B cell (primary cell): Measurements from ENCODE around the gene GET4. TPM values are rescaled to one million over a fixed set of nuclear protein-coding genes. Genes with fewer than 3 reads are reported as not detected.
A peak's percentile ranks its signal among the peaks of the same experiment; 100 is the strongest.

Source experiments
- ATAC-seq: fragments of 200-7000 bp; cut with Tn5 transposase; one replicate; pipeline ENCODE4 v1.10.0; 2021; ENCODE audit warnings: low read depth, mild to moderate bottlenecking, moderate number of reproducible peaks, moderate library complexity
- CTCF ChIA-PET: fragments of 350-600 bp; sonication (Branson Sonifier 250); formaldehyde crosslinking; loops from one replicate; lab custom pipeline; 2021; ENCODE audit warnings: antibody characterized with exemption, inconsistent platforms; lab: Charles Lee
- POLR2A ChIA-PET: fragments of 350-600 bp; sonication (Branson Sonifier 250); formaldehyde crosslinking; loops from one replicate; lab custom pipeline; 2021; ENCODE audit warnings: antibody characterized with exemption; lab: Charles Lee
- DNase-seq: peaks from one replicate; pipeline ENCODE4 v3.0.0; 2013
- H2AFZ ChIP-seq: 2 replicates; pipeline ENCODE4 v1.6.1; 2012; ENCODE audit warnings: mild to moderate bottlenecking, low read depth, low read length; ENCODE audit not compliant: insufficient read depth, poor library complexity, severe bottlenecking
- H3K27ac ChIP-seq, 2 donors: 1 replicate in 1 of 2; 2 replicates in 1 of 2; pipeline ENCODE4 v1.5.1; 2012 to 2013; ENCODE audit warnings: low read length in 2 of 2, mild to moderate bottlenecking in 2 of 2, moderate library complexity in 1 of 2
- H3K27me3 ChIP-seq, 4 experiments: fragments of 200-600 bp in 1 of 4; sonication (generic) in 1 of 4; replicated peaks in 1 of 4; 1 replicate in 2 of 4; 2 replicates in 2 of 4; pipeline versions ENCODE4 v1.6.1 to v1.7.0; 2013 to 2016; ENCODE audit warnings: low read length in 3 of 4, mild to moderate bottlenecking in 2 of 4, mixed read lengths in 1 of 4, moderate library complexity in 1 of 4; ENCODE audit not compliant: insufficient read depth in 4 of 4, control insufficient read depth in 3 of 4; ENCODE audit errors: control extremely low read depth in 1 of 4
- H3K36me3 ChIP-seq, 2 experiments: replicated peaks in 1 of 2; 1 replicate in 1 of 2; 2 replicates in 1 of 2; pipeline versions ENCODE4 v1.6.1 to v1.7.1; 2013; ENCODE audit warnings: low read length in 1 of 2; ENCODE audit not compliant: insufficient read depth in 2 of 2, control insufficient read depth in 1 of 2; ENCODE audit errors: control extremely low read depth in 1 of 2, extremely low read depth in 1 of 2
- H3K4me1 ChIP-seq, 2 donors: fragments of 200-600 bp in 1 of 2; sonication (generic) in 1 of 2; 1 replicate in 1 of 2; 2 replicates in 1 of 2; pipeline versions ENCODE4 v1.5.1 to v1.6.1; 2013 to 2017; ENCODE audit warnings: low read length in 2 of 2; ENCODE audit not compliant: control insufficient read depth in 2 of 2, insufficient read depth in 2 of 2
- H3K4me2 ChIP-seq: replicated peaks from 2 replicates; pipeline ENCODE3; 2012; ENCODE audit warnings: mild to moderate bottlenecking, low read depth, low read length; ENCODE audit not compliant: poor library complexity, severe bottlenecking
- H3K4me3 ChIP-seq, 5 experiments: fragments of 200-600 bp in 1 of 5; sonication (generic) in 1 of 5; 1 replicate in 3 of 5; 2 replicates in 2 of 5; pipeline versions ENCODE4 v1.5.1 to v1.7.0; 2011 to 2016; ENCODE audit warnings: low read length in 4 of 5, mild to moderate bottlenecking in 4 of 5, low read depth in 2 of 5, control low read depth in 1 of 5, moderate library complexity in 1 of 5; ENCODE audit not compliant: insufficient read depth in 1 of 5; ENCODE audit errors: control extremely low read depth in 1 of 5, extremely low read depth in 1 of 5
- H3K79me2 ChIP-seq: fragments of 200-600 bp; sonication (generic); one replicate; pipeline ENCODE4 v1.6.0; 2016; ENCODE audit warnings: low read length; ENCODE audit not compliant: control insufficient read depth, insufficient read depth
- H3K9ac ChIP-seq: fragments of 200-600 bp; sonication (generic); 2 replicates; pipeline ENCODE4 v1.6.1; 2017; ENCODE audit warnings: mild to moderate bottlenecking, low read length, moderate library complexity
- H3K9me3 ChIP-seq, 3 donors: one replicate each; pipeline versions ENCODE4 v1.6.1 to v1.7.1; 2013; ENCODE audit warnings: low read length in 2 of 3; ENCODE audit not compliant: control insufficient read depth in 2 of 3, insufficient read depth in 1 of 3; ENCODE audit errors: control extremely low read depth in 1 of 3
- H4K20me1 ChIP-seq: 2 replicates; pipeline ENCODE4 v1.6.0; 2012; ENCODE audit warnings: mild to moderate bottlenecking, low read length; ENCODE audit not compliant: insufficient read depth, control insufficient read depth, poor library complexity, severe bottlenecking
- H3K27ac Mint-ChIP-seq: one replicate; pipeline ENCODE4 v1.8.0; 2021; ENCODE audit warnings: mixed read lengths
- H3K27me3 Mint-ChIP-seq: one replicate; pipeline ENCODE4 v1.8.0; 2021; ENCODE audit warnings: mixed read lengths
- H3K4me1 Mint-ChIP-seq: one replicate; pipeline ENCODE4 v1.8.0; 2021; ENCODE audit warnings: mixed read lengths
- H3K4me3 Mint-ChIP-seq: one replicate; pipeline ENCODE4 v1.8.0; 2021; ENCODE audit warnings: mixed read lengths
- H3K9me3 Mint-ChIP-seq: one replicate; pipeline ENCODE4 v1.8.0; 2022; ENCODE audit warnings: mixed read lengths; ENCODE audit not compliant: insufficient read depth
- EZH2 ChIP-seq: IDR thresholded peaks from 2 replicates; pipeline ENCODE4 v1.6.1; 2012; ENCODE audit warnings: borderline replicate concordance, low read depth, mild to moderate bottlenecking, moderate library complexity, low read length; ENCODE audit not compliant: insufficient read depth, poor library complexity, severe bottlenecking
- WGBS: methylation state at CpG from one replicate; pipeline ENCODE4 v1.1.5; 2013; ENCODE audit warnings: missing lambda C conversion rate; ENCODE audit not compliant: insufficient coverage; 5-methylcytosine and 5-hydroxymethylcytosine counted together
- intact Hi-C: fragments of 100-400 bp; cut with micrococcal nuclease; formaldehyde crosslinking; loops from one replicate; pipeline ENCODE4 v1.10.0; 2022
- polyA plus RNA-seq: library from polyadenylated mRNA; depleted of rRNA; stranded (reverse); fragments of >200 nt; gene quantifications from 2 replicates; pipeline ENCODE4 v1.2.3, GENCODE V29; 2012
- total RNA-seq, 2 donors: library from RNA; stranded (reverse); fragments of 120-200 nt in 1 of 2; gene quantifications; 1 replicate in 1 of 2; 2 replicates in 1 of 2; pipeline versions ENCODE4 v1.2.3 to v1.2.4, GENCODE V29; 2013 to 2022
- TF ChIP-seq, protein P1 (sequence below): fragments of 200-600 bp; IDR thresholded peaks from one replicate; pipeline ENCODE4 v1.8.0; 2022; ENCODE audit warnings: antibody characterized with exemption, mild to moderate bottlenecking

Gene GET4
- total and polyA plus RNA-seq, 2 donors (not counting 1 experiment from before 2014, with no cell fraction given) = 53.5 to 65.5 TPM

DNA sequence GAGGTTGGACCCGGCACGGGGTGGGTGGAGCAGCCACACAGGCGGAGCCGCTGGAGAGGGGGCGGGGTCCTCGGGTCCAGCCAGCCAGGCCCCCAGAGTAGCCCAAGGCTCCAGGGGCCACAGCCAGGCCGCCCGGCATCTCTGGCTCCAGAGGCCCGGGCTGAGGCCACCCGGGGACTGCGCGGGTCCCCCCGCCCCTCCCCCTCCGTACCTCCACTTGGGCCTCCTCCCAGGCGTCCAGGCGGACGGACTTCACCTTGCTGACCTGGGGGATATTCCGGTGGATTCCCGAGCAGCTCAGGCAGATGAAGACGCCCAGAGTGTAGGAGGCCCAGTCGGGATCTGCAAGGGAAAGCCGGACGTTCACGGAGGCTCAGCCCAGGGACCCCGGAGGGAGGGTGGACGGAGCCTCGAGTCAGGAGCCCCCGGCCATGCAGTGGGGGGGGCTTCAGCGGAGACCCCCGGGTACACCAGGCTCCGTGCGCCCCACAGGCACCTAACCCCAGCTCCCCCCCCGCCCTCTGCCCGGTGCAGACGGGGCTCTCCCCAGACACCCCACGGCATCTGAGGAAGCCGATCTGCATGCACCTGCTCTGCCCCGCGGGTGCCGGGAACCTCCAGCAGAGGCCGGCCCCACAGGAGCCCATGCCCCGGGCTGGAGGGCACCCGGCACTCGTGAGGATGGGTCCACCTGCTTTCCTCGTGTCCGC is 59.0 kb downstream of the GET4 start:
- Histone ChIP-seq H3K79me2 (no peaks in the 10 kb centered on the region), H3K27me3 (no peaks in the 10 kb centered on the region), H3K9ac (no peak overlapping the region), H3K36me3 (no peaks in the 10 kb centered on the region), H3K27ac (no peak overlapping the region), H3K4me1 (peaks cover 0 to 7% of the 10 kb centered on the region in 2 donors), H3K9me3 (peaks cover 0 to 4% (median 0%) of the 10 kb centered on the region in 3 donors), H3K4me3 (no peak overlapping the region), H2AFZ (no peak overlapping the region), H4K20me1 (no peaks in the 10 kb centered on the region), H3K4me2 (no peak overlapping the region)
- intact Hi-C loops = no loop called here
- WGBS = 89% methylated on average over 41 of the region's 46 CpGs
- CTCF ChIA-PET = no interaction called here
- Mint-ChIP-seq H3K27me3 (peaks cover 5% of the 10 kb centered on the region), H3K9me3 (peaks cover 5% of the 10 kb centered on the region), H3K4me1 (peaks cover 9% of the 10 kb centered on the region), H3K4me3 (no peak overlapping the region), H3K27ac (no peak overlapping the region)
- DNase-seq (no peak), ATAC-seq (no peak)
- POLR2A ChIA-PET = interaction anchor here (0.6 kb wide), 1 partner anchor 39 kb away, joined by 4 read pairs; no protein-coding TSS in a partner anchor
- TF ChIP-seq, protein P1, sequence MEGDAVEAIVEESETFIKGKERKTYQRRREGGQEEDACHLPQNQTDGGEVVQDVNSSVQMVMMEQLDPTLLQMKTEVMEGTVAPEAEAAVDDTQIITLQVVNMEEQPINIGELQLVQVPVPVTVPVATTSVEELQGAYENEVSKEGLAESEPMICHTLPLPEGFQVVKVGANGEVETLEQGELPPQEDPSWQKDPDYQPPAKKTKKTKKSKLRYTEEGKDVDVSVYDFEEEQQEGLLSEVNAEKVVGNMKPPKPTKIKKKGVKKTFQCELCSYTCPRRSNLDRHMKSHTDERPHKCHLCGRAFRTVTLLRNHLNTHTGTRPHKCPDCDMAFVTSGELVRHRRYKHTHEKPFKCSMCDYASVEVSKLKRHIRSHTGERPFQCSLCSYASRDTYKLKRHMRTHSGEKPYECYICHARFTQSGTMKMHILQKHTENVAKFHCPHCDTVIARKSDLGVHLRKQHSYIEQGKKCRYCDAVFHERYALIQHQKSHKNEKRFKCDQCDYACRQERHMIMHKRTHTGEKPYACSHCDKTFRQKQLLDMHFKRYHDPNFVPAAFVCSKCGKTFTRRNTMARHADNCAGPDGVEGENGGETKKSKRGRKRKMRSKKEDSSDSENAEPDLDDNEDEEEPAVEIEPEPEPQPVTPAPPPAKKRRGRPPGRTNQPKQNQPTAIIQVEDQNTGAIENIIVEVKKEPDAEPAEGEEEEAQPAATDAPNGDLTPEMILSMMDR = no peak
- no peak for TF ChIP-seq EZH2

DNA sequence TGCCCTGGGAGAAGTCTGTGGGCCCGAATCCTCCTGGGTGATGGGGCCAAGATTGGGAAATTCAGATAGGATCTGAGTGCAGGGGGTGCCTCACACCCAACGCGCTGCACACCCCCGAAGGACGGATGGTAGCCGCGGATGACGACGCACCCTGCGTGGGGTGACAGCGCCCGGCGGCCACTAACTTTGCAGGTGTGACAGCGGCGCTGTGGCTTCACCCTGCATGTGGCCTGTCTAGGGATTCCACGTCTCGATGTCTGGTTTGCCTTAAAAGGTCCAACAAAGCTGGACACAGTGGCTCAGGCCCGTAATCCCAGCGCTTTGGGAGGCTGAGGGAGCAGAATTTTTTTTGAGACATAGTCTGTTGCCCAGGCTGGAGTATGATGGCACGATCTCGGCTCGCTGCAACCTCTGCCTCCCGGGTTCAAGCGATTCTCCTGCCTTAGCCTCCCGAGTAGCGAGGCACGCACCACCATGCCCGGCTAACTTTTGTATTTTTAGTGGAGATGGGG is 59.6 kb downstream of the GET4 start:
- TF ChIP-seq, protein P1 = no peak
- no peak for TF ChIP-seq EZH2
- peaks cover 8% of the 10 kb centered on the region for H3K27me3 Mint-ChIP-seq
- ChIA-PET POLR2A (no interaction called here), CTCF (no interaction called here)
- peaks cover 12% of the 10 kb centered on the region for H3K4me1 Mint-ChIP-seq
- H3K27ac Mint-ChIP-seq = peak overlapping the region; percentile 32
- no peaks in the 10 kb centered on the region for H3K27me3 ChIP-seq
- DNase-seq (no peak), ATAC-seq (no peak)
- no peak overlapping the region for H3K4me2 ChIP-seq
- H3K4me3 ChIP-seq = no peak overlapping the region
- 91% methylated on average over 28 of the region's 28 CpGs for WGBS
- no peaks in the 10 kb centered on the region for H3K79me2 ChIP-seq
- peaks cover 0 to 7% of the 10 kb centered on the region in 2 donors for H3K4me1 ChIP-seq
- H3K9me3 Mint-ChIP-seq = peaks cover 8% of the 10 kb centered on the region
- peaks cover 0 to 4% (median 2%) of the 10 kb centered on the region in 3 donors for H3K9me3 ChIP-seq
- intact Hi-C loops = loop anchor here (1.0 kb wide), 1 partner anchor 14 kb away; no protein-coding TSS in a partner anchor
- peak overlapping the region; percentile 13 for H3K4me3 Mint-ChIP-seq
- no peaks in the 10 kb centered on the region for H4K20me1 ChIP-seq
- no peak overlapping the region for H3K9ac ChIP-seq
- H3K27ac ChIP-seq = no peak overlapping the region
- H2AFZ ChIP-seq = no peak overlapping the region
- H3K36me3 ChIP-seq = no peaks in the 10 kb centered on the region
